CD4-positive, alpha-beta T cell (primary cell): ENCODE measurements around the gene CD58. TPM values are rescaled to one million over a fixed set of nuclear protein-coding genes. Genes with fewer than 3 reads are reported as not detected.

Experiments used
- ATAC-seq: fragments of 200-7000 bp; cut with Tn5 transposase; one replicate; pipeline ENCODE4 v1.10.0; 2022; ENCODE audit warnings: mild to moderate bottlenecking; ENCODE audit not compliant: poor library complexity
- CTCF ChIA-PET: fragments of 350-600 bp; sonication (Branson Sonifier 250); formaldehyde crosslinking; loops from one replicate; lab custom pipeline; 2021; ENCODE audit warnings: antibody characterized with exemption, inconsistent platforms; lab: Charles Lee
- POLR2A ChIA-PET: fragments of 350-600 bp; sonication (Branson Sonifier 250); formaldehyde crosslinking; loops from one replicate; lab custom pipeline; 2021; ENCODE audit warnings: antibody characterized with exemption, inconsistent platforms; lab: Charles Lee
- DNase-seq, 14 experiments: peaks; one replicate each; pipeline ENCODE4 v3.0.0-alpha.2; 2013 to 2020; ENCODE audit warnings: mixed read lengths in 2 of 14
- H3K27ac ChIP-seq, 2 donors: one replicate each; pipeline versions ENCODE4 v1.5.1 to v1.7.0; 2013; ENCODE audit warnings: low read length in 2 of 2, low read depth in 1 of 2, mild to moderate bottlenecking in 1 of 2
- H3K27me3 ChIP-seq, 2 experiments: 1 replicate in 1 of 2; 2 replicates in 1 of 2; pipeline versions ENCODE4 v1.6.1 to v1.7.0; 2013; ENCODE audit warnings: low read length in 2 of 2, control low read depth in 1 of 2, mild to moderate bottlenecking in 1 of 2, moderate library complexity in 1 of 2; ENCODE audit not compliant: insufficient read depth in 2 of 2, control insufficient read depth in 1 of 2
- H3K36me3 ChIP-seq: one replicate; pipeline ENCODE4 v1.6.1; 2013; ENCODE audit warnings: low read length, control low read depth; ENCODE audit not compliant: insufficient read depth
- H3K4me1 ChIP-seq: one replicate; pipeline ENCODE4 v1.6.1; 2013; ENCODE audit warnings: low read length, control low read depth; ENCODE audit not compliant: insufficient read depth
- H3K4me3 ChIP-seq: one replicate; pipeline ENCODE4 v1.5.1; 2013; ENCODE audit warnings: mild to moderate bottlenecking, low read length, moderate library complexity
- H3K9me3 ChIP-seq, 2 experiments: 1 replicate in 1 of 2; 2 replicates in 1 of 2; pipeline versions ENCODE4 v1.6.1 to v1.7.0; 2013; ENCODE audit warnings: low read length in 2 of 2, mild to moderate bottlenecking in 2 of 2, control low read depth in 1 of 2, moderate library complexity in 1 of 2; ENCODE audit not compliant: control insufficient read depth in 1 of 2, insufficient read depth in 1 of 2
- H3K27ac Mint-ChIP-seq: one replicate; pipeline ENCODE4 v1.8.0; 2020; ENCODE audit warnings: mixed read lengths
- H3K27me3 Mint-ChIP-seq: one replicate; pipeline ENCODE4 v1.8.0; 2021; ENCODE audit warnings: mixed read lengths
- H3K36me3 Mint-ChIP-seq: one replicate; pipeline ENCODE4 v1.8.0; 2021; ENCODE audit warnings: low read depth, mixed read lengths
- H3K4me1 Mint-ChIP-seq: one replicate; pipeline ENCODE4 v1.8.0; 2021; ENCODE audit warnings: low read depth, mixed read lengths
- H3K4me3 Mint-ChIP-seq: one replicate; pipeline ENCODE4 v1.8.0; 2020; ENCODE audit warnings: mild to moderate bottlenecking, mixed read lengths
- H3K9me3 Mint-ChIP-seq: one replicate; pipeline ENCODE4 v1.8.0; 2020; ENCODE audit warnings: mixed read lengths
- intact Hi-C, 2 experiments: fragments of 100-400 bp; cut with DNase I in 1 of 2; cut with micrococcal nuclease in 1 of 2; formaldehyde crosslinking; loops; one replicate each; pipeline versions ENCODE4 v1.15.1 to v1.9.0; 2023 to 2025; cut with DNase I, micrococcal nuclease
- total RNA-seq, 174 experiments: library from RNA in 2 of 174; stranded (reverse) in 2 of 174; gene quantifications; one replicate each; pipeline ENCODE4 v1.2.3 and lab custom pipeline; 2021 to 2026
- TF ChIP-seq, protein P1 (sequence below): fragments of 200-600 bp; IDR thresholded peaks from one replicate; pipeline ENCODE4 v1.8.0; 2022; ENCODE audit warnings: antibody characterized with exemption, mild to moderate bottlenecking

The CD58 gene
- total RNA-seq, 2 experiments from 2014 or later: 4.2 to 5.7 TPM

DNA sequence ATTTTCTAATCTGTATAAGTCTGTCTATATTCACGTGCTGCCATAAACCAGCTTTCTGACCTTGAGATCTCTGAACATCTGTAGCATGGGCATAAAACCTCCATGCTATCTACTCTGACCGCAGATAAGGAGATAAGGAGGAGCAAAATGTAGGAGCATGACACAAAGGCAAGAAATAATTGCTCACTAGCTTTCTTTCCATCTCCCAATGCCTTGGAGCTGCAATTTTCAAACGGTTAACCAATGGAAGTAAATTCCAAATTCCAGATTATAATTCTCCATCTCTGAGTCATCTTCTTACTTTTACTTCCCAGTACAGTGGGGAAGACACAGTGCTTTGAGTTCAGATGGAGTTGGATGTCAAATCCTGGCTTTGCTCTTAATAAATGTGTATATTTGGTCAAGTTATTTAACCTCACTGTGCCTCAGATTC lies 41.6 kb downstream of the CD58 start:
- ATAC-seq: no peak
- Histone ChIP-seq H3K27me3 (no peaks in the 10 kb centered on the region), H3K9me3 (no peaks in the 10 kb centered on the region), H3K27ac (no peak overlapping the region), H3K36me3 (peaks cover 16% of the 10 kb centered on the region), H3K4me3 (no peak overlapping the region), H3K4me1 (no peaks in the 10 kb centered on the region)
- POLR2A ChIA-PET: no interaction called here
- H3K36me3 Mint-ChIP-seq: peaks cover 11% of the 10 kb centered on the region
- H3K4me3 Mint-ChIP-seq: no peak overlapping the region
- TF ChIP-seq, protein P1, sequence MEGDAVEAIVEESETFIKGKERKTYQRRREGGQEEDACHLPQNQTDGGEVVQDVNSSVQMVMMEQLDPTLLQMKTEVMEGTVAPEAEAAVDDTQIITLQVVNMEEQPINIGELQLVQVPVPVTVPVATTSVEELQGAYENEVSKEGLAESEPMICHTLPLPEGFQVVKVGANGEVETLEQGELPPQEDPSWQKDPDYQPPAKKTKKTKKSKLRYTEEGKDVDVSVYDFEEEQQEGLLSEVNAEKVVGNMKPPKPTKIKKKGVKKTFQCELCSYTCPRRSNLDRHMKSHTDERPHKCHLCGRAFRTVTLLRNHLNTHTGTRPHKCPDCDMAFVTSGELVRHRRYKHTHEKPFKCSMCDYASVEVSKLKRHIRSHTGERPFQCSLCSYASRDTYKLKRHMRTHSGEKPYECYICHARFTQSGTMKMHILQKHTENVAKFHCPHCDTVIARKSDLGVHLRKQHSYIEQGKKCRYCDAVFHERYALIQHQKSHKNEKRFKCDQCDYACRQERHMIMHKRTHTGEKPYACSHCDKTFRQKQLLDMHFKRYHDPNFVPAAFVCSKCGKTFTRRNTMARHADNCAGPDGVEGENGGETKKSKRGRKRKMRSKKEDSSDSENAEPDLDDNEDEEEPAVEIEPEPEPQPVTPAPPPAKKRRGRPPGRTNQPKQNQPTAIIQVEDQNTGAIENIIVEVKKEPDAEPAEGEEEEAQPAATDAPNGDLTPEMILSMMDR: no peak
- no peak for DNase-seq
- no peaks in the 10 kb centered on the region for H3K27me3 Mint-ChIP-seq
- intact Hi-C loops: no loop called here
- CTCF ChIA-PET: interaction anchor here (0.6 kb wide), 1 partner anchor 9 kb away, joined by 3 read pairs; no protein-coding TSS in a partner anchor
- no peaks in the 10 kb centered on the region for H3K4me1 Mint-ChIP-seq
- no peak overlapping the region for H3K27ac Mint-ChIP-seq
- H3K9me3 Mint-ChIP-seq: no peaks in the 10 kb centered on the region

DNA sequence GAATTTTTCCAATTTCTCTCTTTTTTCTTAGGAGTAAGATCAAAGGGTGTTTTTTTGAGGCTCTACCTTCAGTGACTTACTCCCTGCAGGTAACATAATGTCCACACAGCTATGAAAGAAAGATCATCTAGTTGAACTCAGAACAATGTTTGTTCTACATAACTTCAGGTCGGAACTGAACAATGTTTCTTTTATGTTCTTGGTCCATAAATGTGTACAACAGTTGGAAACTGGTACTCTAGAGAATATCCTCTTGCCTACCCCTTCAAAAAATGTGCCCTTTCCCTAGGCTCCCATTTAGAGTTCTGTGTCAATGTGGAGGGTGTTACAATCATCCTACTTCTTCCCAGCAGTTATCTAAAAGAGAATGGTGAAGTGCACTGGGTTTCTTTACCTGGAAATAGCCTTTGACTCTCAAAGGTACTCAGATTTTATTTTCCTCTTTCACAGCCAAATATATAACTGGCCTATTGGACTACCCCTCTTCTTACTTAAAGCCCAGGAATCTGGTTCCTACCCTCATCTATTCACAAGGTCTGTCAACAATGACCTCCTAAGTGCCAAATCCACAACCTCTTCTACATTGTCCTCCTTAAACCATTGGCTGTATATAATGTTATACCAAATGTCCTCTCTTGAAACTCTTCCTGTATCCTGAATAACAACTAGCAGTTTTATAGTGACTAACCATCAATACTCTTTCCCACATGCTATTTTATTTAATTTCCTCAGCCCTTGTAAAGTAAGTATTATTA lies 42.3 kb downstream of the CD58 start:
- no peaks in the 10 kb centered on the region for H3K27me3 Mint-ChIP-seq
- TF ChIP-seq, protein P1: no peak
- ChIA-PET POLR2A (no interaction called here), CTCF (no interaction called here)
- Histone ChIP-seq H3K4me3 (no peak overlapping the region), H3K4me1 (no peaks in the 10 kb centered on the region), H3K9me3 (no peaks in the 10 kb centered on the region), H3K27ac (no peak overlapping the region), H3K27me3 (no peaks in the 10 kb centered on the region), H3K36me3 (peaks cover 9% of the 10 kb centered on the region)
- H3K27ac Mint-ChIP-seq: no peak overlapping the region
- ATAC-seq (no peak), DNase-seq (no peak)
- H3K4me1 Mint-ChIP-seq: no peaks in the 10 kb centered on the region
- H3K4me3 Mint-ChIP-seq: no peak overlapping the region
- peaks cover 5% of the 10 kb centered on the region for H3K36me3 Mint-ChIP-seq
- intact Hi-C loops: no loop called here
- no peaks in the 10 kb centered on the region for H3K9me3 Mint-ChIP-seq

DNA sequence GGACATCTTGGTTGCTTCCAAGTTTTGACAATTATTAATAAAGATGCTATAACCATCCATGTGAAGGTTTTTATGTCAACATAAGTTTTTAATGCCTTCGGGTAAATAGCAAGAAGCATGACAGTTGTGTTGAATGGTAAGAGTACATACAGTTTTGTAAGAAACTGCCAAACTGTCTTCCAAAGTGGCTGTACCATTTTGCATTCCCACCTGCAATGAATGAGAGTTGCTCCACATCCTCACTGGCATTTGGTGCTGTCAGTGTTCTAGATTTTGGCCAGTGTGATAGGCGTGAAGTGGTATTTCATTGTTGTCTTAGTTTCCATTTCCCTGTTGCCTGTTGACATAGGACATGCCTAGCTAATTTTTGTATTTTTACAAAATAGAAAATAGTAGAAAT lies 45.4 kb downstream of the CD58 start:
- Mint-ChIP-seq H3K4me1 (no peaks in the 10 kb centered on the region), H3K27me3 (no peaks in the 10 kb centered on the region), H3K9me3 (no peaks in the 10 kb centered on the region), H3K27ac (no peak overlapping the region), H3K36me3 (peaks cover under 1% of the 10 kb centered on the region), H3K4me3 (no peak overlapping the region)
- POLR2A ChIA-PET: no interaction called here
- peaks cover 9% of the 10 kb centered on the region for H3K36me3 ChIP-seq
- CTCF ChIA-PET: no interaction called here
- no peak for ATAC-seq
- intact Hi-C loops: no loop called here
- no peaks in the 10 kb centered on the region for H3K9me3 ChIP-seq
- H3K27ac ChIP-seq: no peak overlapping the region
- no peak for DNase-seq
- H3K4me1 ChIP-seq: no peaks in the 10 kb centered on the region
- TF ChIP-seq, protein P1: no peak
- no peaks in the 10 kb centered on the region for H3K27me3 ChIP-seq
- H3K4me3 ChIP-seq: no peak overlapping the region
